Keratinocyte (primary cell): ENCODE measurements around the gene GPR6.

Experiments
- EZH2 ChIP-seq: IDR thresholded peaks from one replicate; pipeline ENCODE4 v1.6.1; 2012; ENCODE audit warnings: inconsistent platforms, mild to moderate bottlenecking, low read length, moderate library complexity
- TF ChIP-seq, protein P1 (sequence below), 3 experiments: IDR thresholded peaks in 1 of 3; conservative IDR thresholded peaks in 1 of 3; optimal IDR thresholded peaks in 1 of 3; 2 replicates in 2 of 3; 3 replicates in 1 of 3; pipeline versions ENCODE3 to v1.5.1; 2011; ENCODE audit warnings: low read length in 3 of 3, mild to moderate bottlenecking in 3 of 3, moderate library complexity in 2 of 3, control low read depth in 1 of 3, inconsistent platforms in 1 of 3; ENCODE audit not compliant: insufficient read depth in 2 of 3; ENCODE audit errors: extremely low read depth in 1 of 3

DNA sequence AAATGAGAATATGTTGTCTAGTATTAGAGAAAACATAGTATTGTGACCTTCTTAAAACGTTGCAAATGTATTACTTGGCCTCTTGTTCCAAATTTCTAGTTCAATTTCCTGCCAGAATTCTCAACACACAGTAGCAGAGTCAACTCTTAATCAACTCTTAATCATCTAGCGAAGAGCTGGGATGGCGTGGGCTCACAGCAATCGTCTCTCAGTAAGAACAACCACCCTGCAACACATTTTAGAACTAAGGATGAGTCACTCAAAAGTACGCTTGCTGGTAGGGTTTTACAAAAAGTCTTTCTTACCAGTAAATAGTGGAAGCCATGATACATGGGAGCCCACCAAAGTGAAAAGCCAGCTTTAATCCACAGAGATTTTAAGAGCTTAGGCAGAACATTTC lies 24.6 kb downstream of the GPR6 start:
- TF ChIP-seq, protein P1, sequence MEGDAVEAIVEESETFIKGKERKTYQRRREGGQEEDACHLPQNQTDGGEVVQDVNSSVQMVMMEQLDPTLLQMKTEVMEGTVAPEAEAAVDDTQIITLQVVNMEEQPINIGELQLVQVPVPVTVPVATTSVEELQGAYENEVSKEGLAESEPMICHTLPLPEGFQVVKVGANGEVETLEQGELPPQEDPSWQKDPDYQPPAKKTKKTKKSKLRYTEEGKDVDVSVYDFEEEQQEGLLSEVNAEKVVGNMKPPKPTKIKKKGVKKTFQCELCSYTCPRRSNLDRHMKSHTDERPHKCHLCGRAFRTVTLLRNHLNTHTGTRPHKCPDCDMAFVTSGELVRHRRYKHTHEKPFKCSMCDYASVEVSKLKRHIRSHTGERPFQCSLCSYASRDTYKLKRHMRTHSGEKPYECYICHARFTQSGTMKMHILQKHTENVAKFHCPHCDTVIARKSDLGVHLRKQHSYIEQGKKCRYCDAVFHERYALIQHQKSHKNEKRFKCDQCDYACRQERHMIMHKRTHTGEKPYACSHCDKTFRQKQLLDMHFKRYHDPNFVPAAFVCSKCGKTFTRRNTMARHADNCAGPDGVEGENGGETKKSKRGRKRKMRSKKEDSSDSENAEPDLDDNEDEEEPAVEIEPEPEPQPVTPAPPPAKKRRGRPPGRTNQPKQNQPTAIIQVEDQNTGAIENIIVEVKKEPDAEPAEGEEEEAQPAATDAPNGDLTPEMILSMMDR (optimal IDR thresholded peaks at IDR 0.05 in 1 of 3, IDR thresholded peaks at IDR 0.05 in 1 of 3, conservative IDR thresholded peaks at IDR 0.05 in 1 of 3; ENCODE audit: extremely low read depth in 1 of 3, insufficient read depth in 2 of 3, low read length in 3 of 3), result no peak
- TF ChIP-seq EZH2, result no peak
